RCC 7860 (cell line): ENCODE data around the gene CCDC43.
"Not testable (repeated sequence)": the region's sequence is repeated elsewhere in the genome, so short reads cannot be mapped to it uniquely, and the experiment has no call there.

Source experiments
- DNase-seq: peaks from one replicate; pipeline ENCODE4 v3.0.0-alpha.2; 2015; ENCODE audit warnings: low spot score
- FAIRE-seq: peaks from 2 replicates; lab custom pipeline; 2012; peaks lifted over from hg19 to GRCh38; lab: Jason Lieb, UNC

CCDC43 gene, protein sequence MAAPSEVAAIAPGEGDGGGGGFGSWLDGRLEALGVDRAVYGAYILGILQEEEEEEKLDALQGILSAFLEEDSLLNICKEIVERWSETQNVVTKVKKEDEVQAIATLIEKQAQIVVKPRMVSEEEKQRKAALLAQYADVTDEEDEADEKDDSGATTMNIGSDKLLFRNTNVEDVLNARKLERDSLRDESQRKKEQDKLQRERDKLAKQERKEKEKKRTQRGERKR

GRCh38 chr17:44689477-44690217 lies at the start of gene CCDC43:
CCDC43 (minus strand) TSS chr17:44689776; CDS start chr17:44689753, 23 bp downstream.
- FAIRE-seq (no peak), DNase-seq (peak; percentile 72)

GRCh38 chr17:44738214-44738906 lies 48.8 kb upstream of the CCDC43 start:
- DNase-seq = peak; percentile 65
- peak; percentile 81 for FAIRE-seq

GRCh38 chr17:44736551-44737240 lies 47.1 kb upstream of the CCDC43 start:
- no peak for FAIRE-seq
- no peak for DNase-seq

GRCh38 chr17:44734272-44734671 lies 44.7 kb upstream of the CCDC43 start:
- no peak for DNase-seq
- FAIRE-seq = no peak

DNA sequence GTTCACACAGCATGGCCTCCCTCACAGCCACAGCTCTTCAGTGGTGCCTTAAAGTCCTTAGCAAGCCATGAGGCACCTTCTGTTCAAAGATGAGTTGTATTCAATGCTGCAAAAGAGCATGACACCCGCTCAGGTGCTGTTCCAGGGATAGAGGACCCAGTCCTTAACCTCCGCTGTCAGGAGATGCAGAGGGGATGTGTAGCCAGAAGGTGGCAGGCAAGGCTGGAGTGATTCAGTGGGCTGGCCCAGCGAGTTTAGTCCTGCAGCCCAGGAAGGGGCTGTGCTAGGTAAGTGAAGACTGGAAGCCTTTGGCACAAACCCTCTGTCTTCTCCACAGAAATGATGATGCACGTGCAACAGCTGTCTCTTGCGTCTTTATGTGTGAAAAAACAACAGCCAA lies 44.2 kb upstream of the CCDC43 start:
- DNase-seq = no peak
- FAIRE-seq = no peak

DNA sequence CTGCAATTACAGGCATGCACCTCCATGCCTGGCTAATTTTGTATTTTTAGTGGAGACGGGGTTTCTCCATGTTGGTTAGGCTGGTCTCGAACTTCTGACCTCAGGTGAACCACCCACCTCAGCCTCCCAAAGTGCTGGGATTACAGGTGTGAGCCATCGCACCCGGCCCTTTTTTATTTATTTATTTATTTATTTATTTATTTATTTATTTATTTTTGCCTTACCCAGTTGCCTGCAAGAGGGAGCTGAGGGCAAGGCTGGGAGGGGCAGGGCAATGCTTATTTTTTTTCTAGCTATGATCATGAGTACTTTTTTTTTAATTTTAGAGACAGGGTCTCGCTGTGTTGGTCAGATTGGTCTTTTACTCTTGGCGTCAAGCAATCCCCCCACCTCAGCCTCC lies 36.5 kb upstream of the CCDC43 start:
- not testable (repeated sequence) for FAIRE-seq, DNase-seq

DNA sequence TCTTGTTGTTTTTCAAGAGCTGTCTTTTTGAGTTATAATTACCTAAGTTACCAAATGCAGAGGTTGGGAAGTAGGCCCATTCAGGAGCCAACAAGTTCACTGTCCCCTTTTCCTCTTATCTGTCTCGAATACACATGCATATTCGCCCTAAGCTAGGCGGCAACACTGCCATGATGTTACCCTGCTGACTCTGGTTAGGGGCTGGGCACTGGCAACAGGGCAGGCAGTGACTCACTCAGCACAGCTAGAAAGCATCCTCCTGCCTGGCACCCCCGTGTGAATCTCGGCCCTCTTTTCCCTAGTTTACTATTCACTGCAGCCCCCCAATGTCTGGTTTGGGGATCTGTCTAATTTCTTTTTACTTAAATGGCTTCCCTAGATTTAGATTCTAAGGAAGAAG lies 32.7 kb upstream of the CCDC43 start:
- FAIRE-seq = no peak
- DNase-seq = no peak

DNA sequence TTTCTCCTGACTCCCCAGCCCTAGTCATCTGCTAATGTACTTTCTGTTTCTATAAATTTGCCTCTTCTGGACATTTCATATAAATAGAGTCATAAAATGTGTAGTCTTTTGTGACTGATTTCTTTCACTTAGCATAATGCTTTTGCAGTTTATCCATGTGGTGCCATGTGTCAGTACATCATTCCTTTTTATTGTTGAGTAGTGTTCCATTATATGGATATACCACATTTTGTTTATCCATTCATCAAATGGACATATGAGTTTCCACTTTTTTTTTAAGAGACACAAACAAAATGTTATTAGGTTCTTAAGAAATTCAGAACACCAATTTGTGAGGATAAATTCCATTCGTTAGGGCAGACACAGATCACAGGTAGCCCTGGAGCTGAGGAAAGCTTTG lies 29.9 kb upstream of the CCDC43 start:
- DNase-seq (no peak), FAIRE-seq (no peak)

DNA sequence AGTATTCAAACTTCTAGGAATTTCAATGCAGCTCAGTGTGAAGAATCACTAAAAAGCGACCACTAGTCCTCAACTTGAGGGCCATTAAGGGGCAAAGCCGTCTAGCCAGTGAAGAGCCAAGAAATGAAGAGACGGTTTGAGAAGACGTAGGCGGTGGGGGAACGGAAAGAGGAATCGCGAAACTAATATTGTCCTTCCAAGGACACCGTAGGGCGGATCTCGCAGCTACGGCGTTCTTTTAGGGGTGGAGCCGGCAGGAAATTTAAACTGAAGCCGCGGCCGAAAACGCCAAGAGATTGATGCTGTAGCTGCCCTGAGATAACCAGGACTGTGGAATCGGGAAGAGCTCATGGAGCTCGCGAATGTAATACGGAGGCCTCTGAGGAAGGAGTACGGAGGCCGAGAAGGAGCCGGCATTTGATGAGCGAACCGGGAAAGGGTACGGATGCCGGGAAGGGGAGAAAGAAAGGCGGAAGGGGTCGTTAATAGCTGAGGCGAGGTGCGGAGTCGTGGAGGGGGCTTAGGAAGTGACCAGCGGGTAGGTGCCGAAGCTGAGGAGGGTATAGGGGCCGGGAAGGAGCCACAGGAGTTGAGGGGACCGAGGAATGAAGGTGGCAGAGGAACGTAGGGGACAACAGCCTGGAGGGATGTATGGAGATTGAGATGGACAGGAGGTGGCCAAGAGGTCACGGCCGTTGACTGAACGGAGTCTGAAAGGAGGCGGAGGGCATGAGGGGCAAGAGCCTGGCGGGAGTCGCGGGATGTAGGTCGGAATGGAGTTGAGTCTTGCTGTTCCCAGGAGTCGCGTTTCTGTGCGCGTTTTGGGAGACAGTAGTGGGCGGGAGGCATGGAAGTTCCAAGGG lies 19.1 kb upstream of the CCDC43 start, which contains the start of gene DBF4B:
Gene DBF4B (plus strand): TSS at position 265 of the 863 bp plus-strand sequence. CDS start 156 bp downstream, at position 421.
- peak; percentile 8 for FAIRE-seq
- DNase-seq = peak; percentile 78

GRCh38 chr17:44707755-44708400 lies 18.3 kb upstream of the CCDC43 start:
- DNase-seq (no peak), FAIRE-seq (no peak)

DNA sequence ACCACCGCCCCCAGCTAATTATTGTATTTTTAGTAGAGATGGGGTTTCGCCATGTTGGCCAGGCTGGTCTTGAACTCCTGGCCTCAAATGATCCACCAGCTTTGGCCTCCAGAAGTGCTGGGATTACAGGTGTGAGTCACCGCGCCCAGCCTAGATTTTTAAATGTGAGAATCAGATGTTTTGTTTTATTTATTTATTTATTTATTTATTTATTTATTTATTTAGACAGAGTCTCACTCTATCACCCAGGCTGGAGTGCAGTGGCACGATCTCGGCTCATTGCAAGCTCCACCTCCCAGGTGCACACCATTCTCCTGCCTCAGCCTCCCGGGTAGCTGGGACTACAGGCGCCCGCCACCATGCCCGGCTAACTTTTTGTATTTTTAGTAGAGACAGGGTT lies 10.7 kb upstream of the CCDC43 start:
- DNase-seq, FAIRE-seq: not testable (repeated sequence)

- FAIRE-seq (no peak), DNase-seq (no peak)
These were observed 4.0 kb upstream of the CCDC43 start for GRCh38 chr17:44693609-44694008.

DNA sequence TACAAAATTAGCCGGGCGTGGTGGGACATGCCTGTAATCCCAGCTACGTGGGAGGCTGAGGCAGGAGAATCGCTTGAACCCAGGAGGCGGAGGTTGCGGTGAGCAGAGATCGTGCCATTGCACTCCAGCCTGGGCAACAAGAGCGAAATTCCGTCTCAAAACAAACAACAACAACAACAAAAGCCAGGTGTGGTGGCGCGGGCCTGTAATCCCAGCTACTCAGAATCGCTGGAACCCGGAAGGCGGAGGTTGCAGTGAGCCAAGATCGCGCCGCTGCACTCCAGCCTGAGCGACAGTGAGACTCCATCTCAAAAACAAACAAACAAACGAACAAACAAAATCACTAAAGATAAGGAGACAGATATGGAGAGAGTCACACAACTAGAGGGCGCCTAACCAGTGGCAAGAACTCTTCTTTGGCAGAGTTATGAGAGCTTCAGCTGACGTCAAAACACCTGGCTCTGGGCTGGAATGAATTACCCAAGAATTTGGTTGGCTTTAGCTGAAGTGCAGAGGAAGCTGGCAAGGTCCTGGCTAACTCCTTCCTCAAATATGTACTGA lies 1.2 kb upstream of the CCDC43 start:
- FAIRE-seq, DNase-seq: not testable (repeated sequence)

DNA sequence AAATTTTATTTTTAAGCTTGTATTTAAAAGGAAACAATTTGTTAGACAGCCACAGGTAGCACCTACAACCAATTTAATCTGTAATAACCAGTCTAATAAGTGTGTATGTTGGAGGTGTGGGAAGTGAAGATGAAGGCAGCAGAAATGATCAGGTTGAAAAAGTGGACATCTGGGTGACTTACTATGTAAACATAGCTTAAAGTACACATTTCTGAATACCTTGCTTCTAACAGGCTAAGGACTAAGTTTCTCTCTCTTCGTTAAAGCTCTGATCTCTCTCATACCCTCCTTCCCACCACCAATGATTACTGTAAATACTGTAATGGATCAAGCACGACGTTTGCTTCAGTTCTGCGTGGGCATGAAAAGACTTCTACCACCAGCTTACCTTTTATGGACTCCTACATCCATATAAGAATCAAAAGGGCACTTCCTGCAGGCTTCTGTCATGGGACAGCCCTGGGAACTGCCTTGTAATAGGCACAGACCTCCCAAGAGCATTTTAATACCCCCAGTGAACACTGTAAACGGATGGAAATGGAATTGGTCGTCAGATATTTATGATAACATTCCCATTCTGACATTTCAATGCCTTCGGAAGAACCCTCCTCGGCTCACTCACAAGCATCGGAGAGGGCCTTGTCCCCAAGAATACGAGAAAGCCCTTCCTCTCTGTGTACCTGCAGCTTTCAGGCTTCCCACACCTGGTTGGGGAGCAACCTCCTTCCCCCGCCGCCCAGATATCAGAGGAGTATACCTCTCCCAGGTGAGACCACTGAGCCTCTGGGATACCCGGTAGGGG lies 700 bp downstream of the CCDC43 start:
- FAIRE-seq (no peak), DNase-seq (no peak)

GRCh38 chr17:44688200-44688599 lies 1.4 kb downstream of the CCDC43 start:
- DNase-seq (no peak), FAIRE-seq (no peak)

GRCh38 chr17:44687756-44688155 lies 1.8 kb downstream of the CCDC43 start:
- no peak for DNase-seq
- FAIRE-seq = no peak

- DNase-seq, FAIRE-seq: not testable (repeated sequence)
These were observed 6.3 kb downstream of the CCDC43 start for GRCh38 chr17:44683303-44683702.

GRCh38 chr17:44677136-44677535 lies 12.4 kb downstream of the CCDC43 start:
- FAIRE-seq (no peak), DNase-seq (no peak)
